ENCODE measurements around the gene CBR3.

CBR3 gene

GRCh38 chr21:36185523-36185922, 50.6 kb downstream of the CBR3 start:
- DNase-seq (ENCODE audit: low spot score) = no peak

- DNase-seq (ENCODE audit: low spot score) = no peak
Observed at GRCh38 chr21:36186081-36186480, 51.2 kb downstream of the CBR3 start.

- DNase-seq (ENCODE audit: low spot score) = no peak
Observed at GRCh38 chr21:36186506-36187399, 51.9 kb downstream of the CBR3 start.

GRCh38 chr21:36188081-36188681, 53.3 kb downstream of the CBR3 start:
- no peak for DNase-seq (ENCODE audit: low spot score)

- no peak for DNase-seq (ENCODE audit: low spot score)
Observed at GRCh38 chr21:36188937-36189336, 54.1 kb downstream of the CBR3 start.

- no peak for DNase-seq (ENCODE audit: low spot score)
Observed at GRCh38 chr21:36190736-36191135, 55.9 kb downstream of the CBR3 start.

- no peak for DNase-seq (ENCODE audit: low spot score)
Observed at GRCh38 chr21:36193200-36193599, 58.3 kb downstream of the CBR3 start.

GRCh38 chr21:36194024-36194423, 59.1 kb downstream of the CBR3 start:
- DNase-seq (ENCODE audit: low spot score) = no peak

- no peak for DNase-seq (ENCODE audit: low spot score)
Observed at GRCh38 chr21:36195613-36196012, 60.7 kb downstream of the CBR3 start.
